Activated T-cell treated with anti-CD3 and anti-CD28 coated beads, Interleukin-2, amount 50 U/mL, for 1 hour (primary cell): Measurements from ENCODE around the gene ACADVL.
A peak's percentile ranks its signal among the peaks of the same experiment; 100 is the strongest.

Source experiments
- DNase-seq: peaks from one replicate; pipeline ENCODE4 v3.0.0-alpha.2; 2020

The ACADVL gene

GRCh38 chr17:7191571-7192270 is 28.0 kb upstream of the ACADVL start:
- DNase-seq = peak; percentile 41

DNA sequence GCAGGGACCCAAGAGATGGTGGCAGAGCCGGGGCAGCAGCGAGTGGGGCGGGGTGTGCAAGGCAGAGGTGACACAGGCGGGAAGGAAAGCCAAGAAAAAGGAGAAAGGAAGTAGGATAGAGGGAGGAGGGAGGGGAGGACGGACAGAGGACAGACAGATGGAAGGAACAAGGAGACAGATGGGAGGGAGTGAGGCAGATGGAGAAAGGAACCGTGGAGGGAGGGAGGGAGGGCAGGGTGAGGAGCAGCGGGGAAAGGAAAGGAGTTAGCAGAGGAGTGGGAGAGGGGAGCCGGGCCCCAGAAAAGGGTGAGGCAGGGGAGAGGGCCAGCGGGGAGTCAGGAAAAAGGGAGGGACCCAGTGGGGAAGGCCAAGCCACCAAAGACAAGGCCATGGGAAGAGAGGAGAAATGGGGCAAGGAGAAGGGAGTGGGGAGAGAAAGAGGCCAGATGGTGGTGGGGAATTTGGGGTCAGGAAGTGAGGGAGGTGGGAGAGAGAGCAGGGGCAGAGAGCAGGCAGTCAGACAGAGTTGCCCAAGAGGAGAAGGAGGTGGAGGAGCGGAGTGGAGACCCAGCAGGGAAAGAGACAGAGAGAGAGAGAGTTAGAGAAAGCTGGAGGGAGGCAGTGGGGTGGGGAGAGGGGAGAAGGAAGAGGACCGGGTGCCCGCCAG is 27.3 kb upstream of the ACADVL start:
- no peak for DNase-seq

DNA sequence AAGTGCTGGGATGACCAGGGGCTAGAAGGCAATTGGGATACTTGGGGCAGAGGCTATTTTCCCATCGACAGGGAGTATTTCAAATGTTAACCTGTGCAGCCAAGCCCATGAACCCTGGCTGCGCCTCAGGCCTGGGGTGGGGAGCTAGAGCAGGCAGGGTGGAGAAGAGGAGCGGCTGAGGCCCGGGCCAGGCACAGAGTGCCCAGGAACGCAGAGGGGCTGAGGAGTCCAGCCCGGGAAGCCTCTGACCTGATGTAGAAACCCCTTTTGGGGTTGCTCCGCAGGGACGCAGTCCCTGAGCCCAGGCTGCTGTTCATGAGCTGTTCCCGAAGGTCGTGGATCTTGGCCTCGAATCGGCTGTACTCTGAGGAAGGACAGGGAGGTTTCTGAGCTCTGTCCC is 23.8 kb upstream of the ACADVL start:
- no peak for DNase-seq

GRCh38 chr17:7196651-7197401 is 22.9 kb upstream of the ACADVL start:
- no peak for DNase-seq

GRCh38 chr17:7203391-7203790 is 16.3 kb upstream of the ACADVL start:
- DNase-seq = no peak

DNA sequence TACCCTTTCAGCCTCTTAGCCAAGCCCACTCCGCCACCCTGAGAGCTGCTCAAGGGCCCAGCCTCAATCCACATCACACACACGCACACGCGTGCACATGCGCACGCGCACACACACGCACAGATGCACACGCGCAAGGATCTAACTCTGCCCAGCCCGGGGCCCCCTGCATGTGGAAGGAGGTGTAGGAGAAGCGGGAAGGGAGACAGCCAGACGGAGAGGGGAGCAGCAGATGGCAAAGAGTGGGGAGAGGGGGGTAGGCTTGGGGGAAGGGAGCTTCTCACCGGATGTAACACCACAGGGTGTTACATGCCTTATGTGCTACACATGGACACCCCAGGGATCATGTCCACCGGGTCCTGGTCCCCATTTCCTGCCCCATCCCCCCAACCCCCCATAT is 15.4 kb upstream of the ACADVL start:
- DNase-seq = no peak

DNA sequence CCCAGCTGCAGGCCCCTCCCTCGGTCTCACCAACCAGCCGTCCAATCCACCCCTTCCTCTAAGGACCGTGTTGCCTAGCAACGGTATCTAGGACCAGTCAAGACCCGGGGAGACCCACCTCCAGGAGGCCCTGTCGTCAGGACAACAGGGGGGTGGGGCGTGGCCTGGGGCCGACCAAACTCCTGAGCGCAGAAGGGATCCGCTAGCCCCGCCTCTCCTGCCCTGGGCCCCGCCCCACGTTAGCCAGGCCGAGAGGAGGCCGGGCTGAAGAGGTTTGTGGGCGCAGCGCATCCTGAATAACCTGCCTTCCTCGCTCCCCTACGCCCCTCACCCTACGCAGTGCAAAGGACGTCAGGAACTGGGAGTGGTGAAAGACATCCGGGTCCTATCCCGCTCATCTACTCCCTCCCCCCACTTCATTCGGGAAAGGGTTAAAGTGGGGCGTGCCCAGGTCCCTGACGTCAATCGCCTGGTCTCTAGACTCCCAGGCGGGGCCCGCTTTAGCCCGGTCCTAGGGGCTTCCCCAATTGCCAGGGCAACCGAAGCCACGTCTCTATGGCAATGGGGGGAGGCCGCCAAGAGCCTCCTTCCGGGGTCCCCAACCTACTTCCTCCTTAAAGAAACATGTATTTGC is 14.8 kb upstream of the ACADVL start:
- DNase-seq = peak; percentile 97

DNA sequence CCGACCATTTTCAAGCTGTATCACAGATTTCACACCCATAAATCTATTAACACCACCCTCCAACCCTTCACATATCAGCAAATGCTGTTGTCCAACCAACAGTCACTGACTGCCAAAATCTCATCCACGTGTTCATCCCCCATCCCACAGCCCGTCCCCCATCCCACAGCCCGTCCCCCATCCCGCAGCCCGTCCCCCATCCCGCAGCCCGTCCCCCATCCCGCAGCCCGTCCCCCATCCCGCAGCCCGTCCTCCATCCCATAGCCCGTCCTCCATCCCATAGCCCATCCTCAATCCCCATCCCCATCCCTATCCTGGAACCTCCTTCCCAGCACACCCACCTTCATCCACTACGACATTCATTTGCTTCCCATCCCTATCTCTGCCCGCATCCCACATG is 14.2 kb upstream of the ACADVL start:
- DNase-seq = no peak

GRCh38 chr17:7207120-7208001 is 12.4 kb upstream of the ACADVL start:
- no peak for DNase-seq

GRCh38 chr17:7208027-7208571 is 11.6 kb upstream of the ACADVL start:
- DNase-seq = no peak

- no peak for DNase-seq
Observed at GRCh38 chr17:7208754-7209460, 10.8 kb upstream of the ACADVL start.

DNA sequence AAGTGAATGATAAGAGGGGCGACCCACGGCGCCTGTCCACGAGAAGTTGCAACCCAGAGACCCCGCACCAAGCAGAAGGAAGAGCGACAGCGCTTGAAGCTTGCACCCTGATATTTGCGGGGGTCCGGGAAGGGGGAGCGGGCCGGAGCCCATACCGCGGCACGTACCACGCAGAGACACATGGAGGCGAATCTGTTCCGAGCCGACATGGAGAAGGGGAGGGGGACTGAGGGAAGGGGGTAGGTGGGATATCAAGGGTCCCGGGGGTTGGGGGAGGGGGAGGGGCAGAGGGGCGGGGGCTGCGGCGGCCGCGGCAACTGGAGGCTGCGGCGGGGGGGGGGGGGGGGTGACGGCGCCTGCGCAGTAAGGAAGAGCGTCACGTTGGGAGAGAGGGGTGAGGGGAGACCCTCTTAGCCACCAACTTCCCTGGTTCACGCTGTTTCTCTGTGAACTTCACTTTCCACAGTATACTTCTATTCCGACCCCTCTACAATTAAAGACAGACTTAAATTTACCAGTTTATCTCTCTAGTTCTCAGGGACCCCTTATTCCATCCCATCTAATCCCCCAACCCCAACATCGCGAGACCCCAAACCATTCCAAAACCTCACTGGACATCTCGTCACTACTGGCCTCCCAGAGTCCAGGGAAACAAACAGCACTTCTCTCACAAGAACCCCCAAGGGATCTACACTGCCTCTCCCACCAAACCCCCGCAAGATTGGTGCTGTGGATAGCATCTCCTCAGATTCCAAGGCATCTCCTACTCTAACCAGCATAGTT is 8.1 kb upstream of the ACADVL start:
- DNase-seq = no peak

- DNase-seq = no peak
Observed at GRCh38 chr17:7213895-7214299, 5.8 kb upstream of the ACADVL start.

- peak; percentile 99 for DNase-seq
Observed at GRCh38 chr17:7214300-7215135, 5.2 kb upstream of the ACADVL start.

GRCh38 chr17:7215136-7215638 is 4.6 kb upstream of the ACADVL start:
- no peak for DNase-seq

GRCh38 chr17:7215652-7216180 is 4.0 kb upstream of the ACADVL start:
- DNase-seq = no peak

DNA sequence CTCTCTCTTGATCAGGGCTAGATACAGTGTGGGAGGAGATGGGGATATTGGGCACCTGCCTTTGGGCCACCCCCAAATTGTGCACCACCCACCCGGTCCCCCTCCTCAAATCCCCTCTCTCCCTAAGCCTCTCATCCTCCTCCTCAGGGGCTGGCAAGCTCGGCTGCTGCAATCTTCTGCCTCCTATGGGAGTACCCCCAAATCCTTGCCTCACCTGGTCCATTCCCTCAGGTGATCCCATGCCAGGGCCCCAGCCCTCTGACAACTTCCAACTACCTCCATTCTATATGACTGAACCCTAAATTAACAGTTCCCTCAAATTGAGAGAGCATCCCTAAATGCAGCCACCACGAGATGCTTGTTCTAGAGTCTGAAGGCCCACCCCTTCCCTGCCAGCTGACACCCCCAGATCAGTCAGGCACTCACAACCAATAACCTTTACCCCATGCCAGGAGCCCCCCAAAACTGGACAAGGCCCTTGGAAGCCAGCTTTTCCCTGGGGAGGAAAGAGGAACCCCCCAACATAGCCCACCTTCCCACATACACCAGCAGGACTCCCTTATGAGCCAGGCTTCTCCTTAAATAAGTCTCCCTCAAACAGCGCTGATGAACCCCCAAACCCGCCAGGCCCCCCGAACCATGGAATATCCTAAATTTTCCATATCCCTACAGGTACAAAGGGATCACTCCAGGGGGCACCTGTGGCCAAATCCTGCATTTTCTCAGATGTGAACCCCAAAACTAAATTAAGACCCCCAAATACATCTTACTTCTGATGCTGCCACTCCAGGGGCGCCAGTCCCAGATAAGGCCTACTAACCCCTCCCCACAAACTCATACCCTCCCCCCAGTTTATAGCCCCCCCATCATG is 3.3 kb upstream of the ACADVL start:
- no peak for DNase-seq
